Mesothelial cell of epicardium (in vitro differentiated cells): ENCODE measurements around the gene NFAT5. TPM values are rescaled to one million over a fixed set of nuclear protein-coding genes. Genes with fewer than 3 reads are reported as not detected.
"Not testable (repeated sequence)": the region's sequence is repeated elsewhere in the genome, so short reads cannot be mapped to it uniquely, and the experiment has no call there.

Experiments used
- DNase-seq, 2 experiments: peaks; one replicate each; pipeline ENCODE4 v3.0.0; 2021; ENCODE audit warnings: low spot score in 2 of 2; ENCODE audit not compliant: unreplicated experiment in 2 of 2
- H3K27ac Mint-ChIP-seq: 2 replicates; pipeline ENCODE4 v1.8.0; 2021; ENCODE audit warnings: mixed read lengths
- H3K27me3 Mint-ChIP-seq: 2 replicates; pipeline ENCODE4 v1.8.0; 2021; ENCODE audit warnings: low read depth, mixed read lengths
- H3K36me3 Mint-ChIP-seq: 2 replicates; pipeline ENCODE4 v1.8.0; 2021; ENCODE audit warnings: mixed read lengths
- H3K4me1 Mint-ChIP-seq: 2 replicates; pipeline ENCODE4 v1.8.0; 2021; ENCODE audit warnings: mixed read lengths
- H3K4me3 Mint-ChIP-seq: 2 replicates; pipeline ENCODE4 v1.8.0; 2021; ENCODE audit warnings: mild to moderate bottlenecking, moderate library complexity, mixed read lengths
- H3K9me3 Mint-ChIP-seq: 2 replicates; pipeline ENCODE4 v1.8.0; 2021; ENCODE audit warnings: mixed read lengths
- CTCF ChIP-seq: fragments of 200-600 bp; sonication (generic); IDR thresholded peaks from one replicate; pipeline ENCODE4 v1.5.0; 2021; ENCODE audit warnings: antibody characterized with exemption; ENCODE audit not compliant: unreplicated experiment
- total RNA-seq: library from RNA; stranded (reverse); gene quantifications from 3 replicates; pipeline ENCODE4 v1.2.1, GENCODE V29; 2021

Gene NFAT5
- total RNA-seq, 1 donor from 2014 or later = 92.5 TPM

- H3K27me3 Mint-ChIP-seq = no peaks in the 10 kb centered on the region
- H3K4me1 Mint-ChIP-seq = peaks cover 45% of the 10 kb centered on the region
- no peak for DNase-seq
- no peak for TF ChIP-seq CTCF
- H3K9me3 Mint-ChIP-seq = no peaks in the 10 kb centered on the region
- H3K36me3 Mint-ChIP-seq = no peaks in the 10 kb centered on the region
- peak overlapping the region; percentile 96 for H3K27ac Mint-ChIP-seq
- peak overlapping the region; percentile 81 for H3K4me3 Mint-ChIP-seq
These were observed 708 bp upstream of the NFAT5 start for GRCh38 chr16:69564845-69565670.

DNA sequence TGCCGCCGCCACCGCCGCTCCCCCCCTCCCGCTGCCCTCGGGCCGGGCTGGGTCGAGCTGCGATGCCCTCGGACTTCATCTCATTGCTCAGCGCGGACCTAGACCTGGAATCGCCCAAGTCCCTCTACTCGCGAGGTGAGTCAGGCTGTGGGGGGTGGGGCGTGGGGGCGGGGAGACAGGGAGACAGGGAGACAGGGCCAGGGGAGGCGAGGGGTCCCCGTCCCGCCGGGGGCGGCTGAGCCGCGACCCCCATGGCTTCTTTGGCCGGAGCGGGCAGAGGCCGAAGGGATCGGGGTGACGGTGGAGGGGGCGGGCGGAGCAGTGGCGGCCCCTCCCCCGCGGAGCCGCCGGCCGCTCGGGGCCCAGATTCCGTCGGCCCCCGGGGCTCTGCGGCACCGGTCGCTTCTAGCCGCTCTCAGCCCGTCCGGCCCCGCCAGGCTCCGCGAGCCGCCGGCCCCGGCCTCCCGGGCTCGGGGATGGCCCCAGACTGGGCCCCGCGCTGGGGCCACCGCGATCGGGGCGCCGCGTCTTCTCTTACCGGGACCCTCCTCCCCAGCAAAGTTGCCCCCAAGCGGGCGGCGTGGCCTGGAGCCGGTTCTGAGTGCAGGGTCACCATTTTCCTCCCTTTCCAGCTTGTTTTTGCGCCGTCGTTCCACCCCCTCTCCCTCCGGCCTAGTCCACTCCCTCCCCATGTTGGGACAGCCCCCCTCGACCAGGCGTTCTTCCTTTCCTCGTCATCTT lies 644 bp downstream of the NFAT5 start:
- H3K9me3 Mint-ChIP-seq = no peaks in the 10 kb centered on the region
- TF ChIP-seq CTCF = no peak
- H3K4me3 Mint-ChIP-seq = peak overlapping the region; percentile 96
- peaks cover 47% of the 10 kb centered on the region for H3K4me1 Mint-ChIP-seq
- peak overlapping the region; percentile 99 for H3K27ac Mint-ChIP-seq
- no peaks in the 10 kb centered on the region for H3K36me3 Mint-ChIP-seq
- peak; percentile 25 to 53 for DNase-seq
- no peaks in the 10 kb centered on the region for H3K27me3 Mint-ChIP-seq

- TF ChIP-seq CTCF = peak; percentile 12
- Mint-ChIP-seq H3K9me3 (no peaks in the 10 kb centered on the region), H3K27me3 (no peaks in the 10 kb centered on the region), H3K4me1 (peaks cover 44% of the 10 kb centered on the region), H3K36me3 (no peaks in the 10 kb centered on the region), H3K4me3 (peak overlapping the region; percentile 96), H3K27ac (peak overlapping the region; percentile 99)
- DNase-seq = peak in 1 of 2 experiments; percentile 56
These were observed 1.4 kb downstream of the NFAT5 start for GRCh38 chr16:69566981-69567680.

- Mint-ChIP-seq H3K27ac (peak overlapping the region; percentile 59), H3K4me3 (peak overlapping the region; percentile 96), H3K36me3 (no peaks in the 10 kb centered on the region), H3K9me3 (no peaks in the 10 kb centered on the region), H3K27me3 (no peaks in the 10 kb centered on the region), H3K4me1 (peaks cover 38% of the 10 kb centered on the region)
- no peak for DNase-seq
- no peak for TF ChIP-seq CTCF
These were observed 2.9 kb downstream of the NFAT5 start for GRCh38 chr16:69568676-69569075.

DNA sequence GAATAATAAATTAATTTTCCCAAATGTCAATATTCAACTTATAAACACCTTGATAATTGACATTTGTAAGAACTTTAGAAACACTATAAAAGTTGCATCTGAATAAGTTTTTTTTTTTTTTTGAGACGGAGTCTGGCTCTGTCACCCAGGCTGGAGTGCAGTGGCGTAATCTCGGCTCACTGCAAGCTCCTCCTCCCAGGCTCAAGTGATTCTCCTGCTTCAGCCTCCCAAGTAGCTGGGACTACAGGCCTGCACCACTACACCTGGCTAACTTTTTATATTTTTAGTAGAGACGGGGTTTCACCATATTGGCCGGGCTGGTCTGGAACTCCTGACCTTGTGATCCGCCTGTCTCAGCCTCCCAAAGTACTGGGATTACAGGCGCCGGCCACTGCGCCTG lies 13.0 kb downstream of the NFAT5 start:
- not testable (repeated sequence) for H3K9me3 Mint-ChIP-seq, DNase-seq, H3K4me3 Mint-ChIP-seq

More for the DNA sequence above, 13.0 kb downstream of the NFAT5 start:
- Mint-ChIP-seq H3K4me1 (peaks cover 16% of the 10 kb centered on the region), H3K36me3 (peaks cover 20% of the 10 kb centered on the region)
- H3K27ac Mint-ChIP-seq, H3K27me3 Mint-ChIP-seq: not testable (repeated sequence)
